Neural cell (in vitro differentiated cells): ENCODE measurements around the gene PDCD4. TPM values are rescaled to one million over a fixed set of nuclear protein-coding genes. Genes with fewer than 3 reads are reported as not detected.

Source experiments
- H2AFZ ChIP-seq: fragments of 200-600, 300-800 bp; sonication (generic), shearing (Covaris generic); 2 replicates; pipeline ENCODE4 v1.6.0; 2014; ENCODE audit warnings: low read depth, mild to moderate bottlenecking, antibody characterized with exemption, low read length, moderate library complexity
- H3F3A ChIP-seq: fragments of 200-600 bp; shearing (Covaris generic); 2 replicates; pipeline ENCODE4 v1.6.1; 2016; ENCODE audit warnings: mild to moderate bottlenecking, moderate library complexity, mixed read lengths, antibody characterized with exemption, low read length; ENCODE audit not compliant: insufficient read depth, poor library complexity, severe bottlenecking
- H3K27ac ChIP-seq: fragments of 200-600, 300-800 bp; sonication (generic), shearing (Covaris generic); 2 replicates; pipeline ENCODE4 v1.5.1; 2014; ENCODE audit warnings: mild to moderate bottlenecking, low read length, moderate library complexity
- H3K27me3 ChIP-seq: fragments of 300-800, 200-600 bp; sonication (generic), shearing (Covaris generic); 2 replicates; pipeline ENCODE4 v1.6.0; 2014; ENCODE audit warnings: mild to moderate bottlenecking, low read depth, low read length, moderate library complexity; ENCODE audit not compliant: insufficient read depth
- H3K36me3 ChIP-seq: fragments of 300-800, 200-600 bp; sonication (generic), shearing (Covaris generic); 2 replicates; pipeline ENCODE4 v1.5.1; 2014; ENCODE audit warnings: mild to moderate bottlenecking, antibody characterized with exemption, low read length, moderate library complexity; ENCODE audit not compliant: insufficient read depth
- H3K4me2 ChIP-seq: fragments of 300-800, 200-600 bp; sonication (generic), shearing (Covaris generic); 2 replicates; pipeline ENCODE4 v1.6.0; 2014; ENCODE audit warnings: mild to moderate bottlenecking, low read length
- H3K4me3 ChIP-seq: fragments of 300-800, 200-600 bp; sonication (generic), shearing (Covaris generic); 2 replicates; pipeline ENCODE4 v1.5.1; 2014; ENCODE audit warnings: mild to moderate bottlenecking, low read length, moderate library complexity
- H3K79me2 ChIP-seq: fragments of 200-600 bp; shearing (Covaris generic); replicated peaks from 2 replicates; pipeline ENCODE4 v1.6.0; 2014; ENCODE audit warnings: mild to moderate bottlenecking, low read length, moderate library complexity; ENCODE audit not compliant: insufficient read depth
- H3K9ac ChIP-seq: fragments of 300-800, 200-600 bp; sonication (generic), shearing (Covaris generic); 2 replicates; pipeline ENCODE4 v1.6.1; 2016; ENCODE audit warnings: mild to moderate bottlenecking, low read length, mixed read lengths
- H3K9me2 ChIP-seq: fragments of 200-600 bp; shearing (Covaris generic); 2 replicates; pipeline ENCODE4 v1.6.1; 2016; ENCODE audit warnings: mild to moderate bottlenecking, low read length, mixed read lengths; ENCODE audit not compliant: insufficient read depth
- H3K9me3 ChIP-seq: fragments of 200-600, 300-800 bp; sonication (generic), shearing (Covaris generic); 2 replicates; pipeline ENCODE4 v1.6.1; 2016; ENCODE audit warnings: mild to moderate bottlenecking, mixed run types, low read length, moderate library complexity, mixed read lengths
- H4K20me1 ChIP-seq: fragments of 200-600 bp; shearing (Covaris generic); 2 replicates; pipeline ENCODE4 v1.6.1; 2016; ENCODE audit warnings: mild to moderate bottlenecking, mixed run types; ENCODE audit not compliant: insufficient read depth
- EP300 ChIP-seq: fragments of 450-650 bp; conservative IDR thresholded peaks from 2 replicates; pipeline ENCODE4 v1.6.1; 2014; ENCODE audit warnings: antibody characterized with exemption, mild to moderate bottlenecking, moderate library complexity; ENCODE audit not compliant: poor library complexity, severe bottlenecking
- EZH2 ChIP-seq: fragments of 200-600, 300-800 bp; shearing (Covaris generic), sonication (generic); IDR thresholded peaks from 2 replicates; pipeline ENCODE4 v1.6.1; 2014; ENCODE audit warnings: antibody characterized with exemption, low read length, borderline replicate concordance, mild to moderate bottlenecking; ENCODE audit not compliant: insufficient read depth, poor library complexity, severe bottlenecking
- MXI1 ChIP-seq: fragments of 450-650 bp; conservative IDR thresholded peaks from 2 replicates; pipeline ENCODE4 v1.6.1; 2014; ENCODE audit warnings: antibody characterized with exemption, mild to moderate bottlenecking; ENCODE audit not compliant: poor library complexity, severe bottlenecking
- POLR2AphosphoS5 ChIP-seq: IDR thresholded peaks from 2 replicates; pipeline ENCODE4 v1.6.1; 2012
- RAD21 ChIP-seq: fragments of 450-650 bp; conservative IDR thresholded peaks from 2 replicates; pipeline ENCODE4 v1.6.1; 2014; ENCODE audit warnings: antibody characterized with exemption, mild to moderate bottlenecking, moderate library complexity
- SMC3 ChIP-seq: fragments of 450-650 bp; conservative IDR thresholded peaks from 2 replicates; pipeline ENCODE4 v1.6.1; 2014; ENCODE audit warnings: antibody characterized with exemption, mild to moderate bottlenecking, moderate library complexity; ENCODE audit not compliant: poor library complexity
- TAF1 ChIP-seq: IDR thresholded peaks from 2 replicates; pipeline ENCODE4 v1.6.1; 2012; ENCODE audit warnings: low read depth
- polyA plus RNA-seq: library from polyadenylated mRNA; depleted of rRNA; stranded (reverse); fragments of >200 nt; gene quantifications from 2 replicates; pipeline ENCODE4 v1.2.3, GENCODE V29; 2014
- TF ChIP-seq, protein P1 (sequence below): IDR thresholded peaks from 2 replicates; pipeline ENCODE4 v1.6.1; 2012; ENCODE audit warnings: borderline replicate concordance
- TF ChIP-seq, protein P2 (sequence below): fragments of 450-650 bp; IDR thresholded peaks from 2 replicates; pipeline ENCODE4 v1.5.1; 2014; ENCODE audit warnings: antibody characterized with exemption, mild to moderate bottlenecking, moderate library complexity; ENCODE audit not compliant: poor library complexity, severe bottlenecking

Gene PDCD4
- polyA plus RNA-seq, 1 donor from 2014 or later = 83.5 TPM

GRCh38 chr10:110867807-110868465 is 3.8 kb upstream of the PDCD4 start:
- Histone ChIP-seq H3K27ac (no peak overlapping the region), H2AFZ (no peak overlapping the region), H3K4me2 (no peak overlapping the region), H3K27me3 (no peaks in the 10 kb centered on the region), H3F3A (no peaks in the 10 kb centered on the region), H3K36me3 (no peaks in the 10 kb centered on the region), H4K20me1 (no peaks in the 10 kb centered on the region), H3K9me3 (no peaks in the 10 kb centered on the region), H3K79me2 (peaks cover 2% of the 10 kb centered on the region), H3K4me3 (no peak overlapping the region), H3K9ac (no peak overlapping the region), H3K9me2 (no peaks in the 10 kb centered on the region)
- TF ChIP-seq, protein P1, sequence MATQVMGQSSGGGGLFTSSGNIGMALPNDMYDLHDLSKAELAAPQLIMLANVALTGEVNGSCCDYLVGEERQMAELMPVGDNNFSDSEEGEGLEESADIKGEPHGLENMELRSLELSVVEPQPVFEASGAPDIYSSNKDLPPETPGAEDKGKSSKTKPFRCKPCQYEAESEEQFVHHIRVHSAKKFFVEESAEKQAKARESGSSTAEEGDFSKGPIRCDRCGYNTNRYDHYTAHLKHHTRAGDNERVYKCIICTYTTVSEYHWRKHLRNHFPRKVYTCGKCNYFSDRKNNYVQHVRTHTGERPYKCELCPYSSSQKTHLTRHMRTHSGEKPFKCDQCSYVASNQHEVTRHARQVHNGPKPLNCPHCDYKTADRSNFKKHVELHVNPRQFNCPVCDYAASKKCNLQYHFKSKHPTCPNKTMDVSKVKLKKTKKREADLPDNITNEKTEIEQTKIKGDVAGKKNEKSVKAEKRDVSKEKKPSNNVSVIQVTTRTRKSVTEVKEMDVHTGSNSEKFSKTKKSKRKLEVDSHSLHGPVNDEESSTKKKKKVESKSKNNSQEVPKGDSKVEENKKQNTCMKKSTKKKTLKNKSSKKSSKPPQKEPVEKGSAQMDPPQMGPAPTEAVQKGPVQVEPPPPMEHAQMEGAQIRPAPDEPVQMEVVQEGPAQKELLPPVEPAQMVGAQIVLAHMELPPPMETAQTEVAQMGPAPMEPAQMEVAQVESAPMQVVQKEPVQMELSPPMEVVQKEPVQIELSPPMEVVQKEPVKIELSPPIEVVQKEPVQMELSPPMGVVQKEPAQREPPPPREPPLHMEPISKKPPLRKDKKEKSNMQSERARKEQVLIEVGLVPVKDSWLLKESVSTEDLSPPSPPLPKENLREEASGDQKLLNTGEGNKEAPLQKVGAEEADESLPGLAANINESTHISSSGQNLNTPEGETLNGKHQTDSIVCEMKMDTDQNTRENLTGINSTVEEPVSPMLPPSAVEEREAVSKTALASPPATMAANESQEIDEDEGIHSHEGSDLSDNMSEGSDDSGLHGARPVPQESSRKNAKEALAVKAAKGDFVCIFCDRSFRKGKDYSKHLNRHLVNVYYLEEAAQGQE = no peak
- TF ChIP-seq RAD21 (no peak), TAF1 (no peak), SMC3 (no peak), EP300 (no peak), MXI1 (no peak), EZH2 (no peak), POLR2AphosphoS5 (no peak)
- TF ChIP-seq, protein P2, sequence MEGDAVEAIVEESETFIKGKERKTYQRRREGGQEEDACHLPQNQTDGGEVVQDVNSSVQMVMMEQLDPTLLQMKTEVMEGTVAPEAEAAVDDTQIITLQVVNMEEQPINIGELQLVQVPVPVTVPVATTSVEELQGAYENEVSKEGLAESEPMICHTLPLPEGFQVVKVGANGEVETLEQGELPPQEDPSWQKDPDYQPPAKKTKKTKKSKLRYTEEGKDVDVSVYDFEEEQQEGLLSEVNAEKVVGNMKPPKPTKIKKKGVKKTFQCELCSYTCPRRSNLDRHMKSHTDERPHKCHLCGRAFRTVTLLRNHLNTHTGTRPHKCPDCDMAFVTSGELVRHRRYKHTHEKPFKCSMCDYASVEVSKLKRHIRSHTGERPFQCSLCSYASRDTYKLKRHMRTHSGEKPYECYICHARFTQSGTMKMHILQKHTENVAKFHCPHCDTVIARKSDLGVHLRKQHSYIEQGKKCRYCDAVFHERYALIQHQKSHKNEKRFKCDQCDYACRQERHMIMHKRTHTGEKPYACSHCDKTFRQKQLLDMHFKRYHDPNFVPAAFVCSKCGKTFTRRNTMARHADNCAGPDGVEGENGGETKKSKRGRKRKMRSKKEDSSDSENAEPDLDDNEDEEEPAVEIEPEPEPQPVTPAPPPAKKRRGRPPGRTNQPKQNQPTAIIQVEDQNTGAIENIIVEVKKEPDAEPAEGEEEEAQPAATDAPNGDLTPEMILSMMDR = no peak

DNA sequence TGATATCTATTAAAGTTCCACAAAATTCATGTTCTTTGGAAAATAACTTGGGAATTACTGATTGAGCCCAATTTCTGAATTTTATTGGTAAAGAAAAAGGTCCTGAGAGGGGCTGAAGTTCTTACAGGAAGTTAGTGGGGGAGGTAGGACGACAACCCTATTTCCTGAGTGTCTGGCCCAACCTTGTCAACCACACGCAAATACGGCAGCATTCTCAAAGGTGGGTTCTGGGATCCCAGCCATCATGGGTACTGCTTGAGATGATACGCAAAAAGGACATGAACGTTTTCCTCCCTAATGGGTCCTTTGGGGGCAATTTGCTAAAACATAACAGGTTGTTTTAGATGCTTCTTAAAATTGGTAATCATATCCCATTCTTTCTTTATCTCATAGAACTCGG is 2.7 kb upstream of the PDCD4 start:
- H3K36me3 ChIP-seq = no peaks in the 10 kb centered on the region
- no peak overlapping the region for H2AFZ ChIP-seq
- no peak overlapping the region for H3K27ac ChIP-seq
- TF ChIP-seq, protein P2 = no peak
- TF ChIP-seq POLR2AphosphoS5 (no peak), SMC3 (no peak), MXI1 (no peak), EZH2 (no peak), RAD21 (no peak), TAF1 (no peak), EP300 (no peak)
- TF ChIP-seq, protein P1 = no peak
- no peaks in the 10 kb centered on the region for H3K9me3 ChIP-seq
- no peaks in the 10 kb centered on the region for H4K20me1 ChIP-seq
- H3F3A ChIP-seq = no peaks in the 10 kb centered on the region
- H3K4me2 ChIP-seq = no peak overlapping the region
- no peaks in the 10 kb centered on the region for H3K27me3 ChIP-seq
- peaks cover 13% of the 10 kb centered on the region for H3K79me2 ChIP-seq
- H3K9ac ChIP-seq = no peak overlapping the region
- H3K4me3 ChIP-seq = no peak overlapping the region
- H3K9me2 ChIP-seq = no peaks in the 10 kb centered on the region
